Neural progenitor cell (in vitro differentiated cells): Measurements from ENCODE around the gene SRRM4.

ENCODE experiments used
- EZH2 ChIP-seq: fragments of 200-600 bp; sonication (generic); IDR thresholded peaks from 2 replicates; pipeline ENCODE4 v1.6.1; 2017; ENCODE audit warnings: antibody characterized with exemption, mild to moderate bottlenecking, moderate library complexity
- TF ChIP-seq, protein P1 (sequence below): fragments of 200-600 bp; sonication (generic); IDR thresholded peaks from 2 replicates; pipeline ENCODE4 v1.5.1; 2017; ENCODE audit warnings: antibody characterized with exemption, mild to moderate bottlenecking

DNA sequence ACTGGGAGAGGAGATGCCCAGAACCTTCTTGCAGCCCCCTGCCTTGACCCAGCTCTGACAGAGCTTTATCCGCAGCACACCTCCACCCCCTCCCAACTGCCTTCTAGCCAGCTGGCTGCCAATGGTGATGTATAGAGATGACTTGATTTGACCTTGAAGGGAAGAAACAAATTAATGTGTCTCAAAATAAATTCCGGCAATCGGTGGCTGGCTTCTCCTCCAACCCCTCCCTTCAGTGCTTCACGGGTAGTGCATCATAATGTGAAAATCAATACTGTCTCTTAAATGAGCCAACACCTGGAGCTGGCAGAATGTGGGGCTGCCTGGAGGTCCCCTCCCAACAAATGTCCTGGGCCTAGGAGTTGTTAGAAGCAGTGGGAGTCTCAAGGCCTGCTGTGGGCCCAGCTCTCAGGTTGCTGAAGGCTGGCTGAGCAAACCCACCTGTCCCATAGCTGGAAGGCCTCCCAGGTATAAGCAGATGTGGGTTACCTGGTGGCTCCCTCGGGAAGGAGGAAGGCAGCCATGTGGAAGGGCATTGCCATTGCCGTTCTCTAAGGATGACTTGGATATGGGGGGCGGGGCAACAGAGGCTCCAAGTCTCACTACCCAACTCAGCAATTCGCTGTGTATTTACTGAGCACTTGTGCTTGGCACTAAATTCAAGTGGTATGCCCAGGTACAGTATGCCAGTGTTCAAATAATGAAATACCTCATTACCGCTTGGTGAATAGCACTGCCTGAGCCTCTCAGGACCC, 220.6 kb downstream of the SRRM4 start:
- TF ChIP-seq, protein P1, sequence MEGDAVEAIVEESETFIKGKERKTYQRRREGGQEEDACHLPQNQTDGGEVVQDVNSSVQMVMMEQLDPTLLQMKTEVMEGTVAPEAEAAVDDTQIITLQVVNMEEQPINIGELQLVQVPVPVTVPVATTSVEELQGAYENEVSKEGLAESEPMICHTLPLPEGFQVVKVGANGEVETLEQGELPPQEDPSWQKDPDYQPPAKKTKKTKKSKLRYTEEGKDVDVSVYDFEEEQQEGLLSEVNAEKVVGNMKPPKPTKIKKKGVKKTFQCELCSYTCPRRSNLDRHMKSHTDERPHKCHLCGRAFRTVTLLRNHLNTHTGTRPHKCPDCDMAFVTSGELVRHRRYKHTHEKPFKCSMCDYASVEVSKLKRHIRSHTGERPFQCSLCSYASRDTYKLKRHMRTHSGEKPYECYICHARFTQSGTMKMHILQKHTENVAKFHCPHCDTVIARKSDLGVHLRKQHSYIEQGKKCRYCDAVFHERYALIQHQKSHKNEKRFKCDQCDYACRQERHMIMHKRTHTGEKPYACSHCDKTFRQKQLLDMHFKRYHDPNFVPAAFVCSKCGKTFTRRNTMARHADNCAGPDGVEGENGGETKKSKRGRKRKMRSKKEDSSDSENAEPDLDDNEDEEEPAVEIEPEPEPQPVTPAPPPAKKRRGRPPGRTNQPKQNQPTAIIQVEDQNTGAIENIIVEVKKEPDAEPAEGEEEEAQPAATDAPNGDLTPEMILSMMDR: no peak
- TF ChIP-seq EZH2: no peak
